Astrocyte (in vitro differentiated cells and primary cell): ENCODE data around the gene SLC1A7.

Experiments used
- EZH2 ChIP-seq: IDR thresholded peaks from 2 replicates; pipeline ENCODE4 v1.6.1; 2012; ENCODE audit warnings: mild to moderate bottlenecking, low read length, inconsistent platforms; ENCODE audit not compliant: insufficient read depth
- TF ChIP-seq, protein P1 (sequence below): IDR thresholded peaks from 2 replicates; pipeline ENCODE4 v1.5.1; 2011; ENCODE audit warnings: low read depth, mild to moderate bottlenecking, inconsistent platforms, low read length, moderate library complexity; ENCODE audit not compliant: insufficient read depth

DNA sequence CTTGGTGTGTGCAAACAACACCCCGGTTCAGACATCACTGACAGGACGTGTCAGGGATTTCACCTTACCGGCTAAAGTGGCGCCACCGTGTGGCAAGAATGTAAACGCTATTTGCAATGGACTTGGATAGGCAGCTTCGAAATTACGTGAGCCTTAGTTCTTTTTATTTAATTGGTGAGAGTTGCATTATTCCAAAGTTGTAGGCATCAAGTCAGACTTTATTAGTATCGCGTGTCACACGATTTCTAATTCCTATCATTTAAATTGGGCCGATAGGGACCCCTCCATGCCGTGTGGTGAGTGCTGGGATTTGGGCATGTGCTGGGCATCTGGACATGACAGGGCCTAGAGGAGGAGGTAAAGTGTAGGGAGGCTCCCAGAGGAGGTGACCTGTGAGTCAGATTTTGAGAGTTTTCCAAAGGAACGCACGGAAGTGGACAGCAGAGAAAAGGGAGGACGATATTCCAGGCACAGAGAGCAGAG lies 39.7 kb upstream of the SLC1A7 start:
- TF ChIP-seq, protein P1, sequence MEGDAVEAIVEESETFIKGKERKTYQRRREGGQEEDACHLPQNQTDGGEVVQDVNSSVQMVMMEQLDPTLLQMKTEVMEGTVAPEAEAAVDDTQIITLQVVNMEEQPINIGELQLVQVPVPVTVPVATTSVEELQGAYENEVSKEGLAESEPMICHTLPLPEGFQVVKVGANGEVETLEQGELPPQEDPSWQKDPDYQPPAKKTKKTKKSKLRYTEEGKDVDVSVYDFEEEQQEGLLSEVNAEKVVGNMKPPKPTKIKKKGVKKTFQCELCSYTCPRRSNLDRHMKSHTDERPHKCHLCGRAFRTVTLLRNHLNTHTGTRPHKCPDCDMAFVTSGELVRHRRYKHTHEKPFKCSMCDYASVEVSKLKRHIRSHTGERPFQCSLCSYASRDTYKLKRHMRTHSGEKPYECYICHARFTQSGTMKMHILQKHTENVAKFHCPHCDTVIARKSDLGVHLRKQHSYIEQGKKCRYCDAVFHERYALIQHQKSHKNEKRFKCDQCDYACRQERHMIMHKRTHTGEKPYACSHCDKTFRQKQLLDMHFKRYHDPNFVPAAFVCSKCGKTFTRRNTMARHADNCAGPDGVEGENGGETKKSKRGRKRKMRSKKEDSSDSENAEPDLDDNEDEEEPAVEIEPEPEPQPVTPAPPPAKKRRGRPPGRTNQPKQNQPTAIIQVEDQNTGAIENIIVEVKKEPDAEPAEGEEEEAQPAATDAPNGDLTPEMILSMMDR: peak; percentile 85
- TF ChIP-seq EZH2: no peak
